ENCODE data around the gene GABBR2.

GABBR2 gene

GRCh38 chr9:98415782-98416181 lies 293.0 kb downstream of the GABBR2 start:
- H3K36me3 ChIP-seq (ENCODE audit: insufficient read depth, low read length) = no peaks in the 10 kb centered on the region
- H3K4me3 ChIP-seq (ENCODE audit: low read depth in 1 of 2, low read length in 2 of 2) = no peak overlapping the region
- H3K9ac ChIP-seq (ENCODE audit: low read length) = no peak overlapping the region
- no peaks in the 10 kb centered on the region for H3K4me1 ChIP-seq (ENCODE audit: insufficient read depth, low read length)
- no peaks in the 10 kb centered on the region for H3K9me3 ChIP-seq (ENCODE audit: low read length)
- H3K27ac ChIP-seq (ENCODE audit: low read depth, low read length) = no peak overlapping the region
- H3K27me3 ChIP-seq (ENCODE audit: control insufficient read depth in 1 of 2, insufficient read depth in 2 of 2, low read length in 2 of 2) = no peaks in the 10 kb centered on the region

DNA sequence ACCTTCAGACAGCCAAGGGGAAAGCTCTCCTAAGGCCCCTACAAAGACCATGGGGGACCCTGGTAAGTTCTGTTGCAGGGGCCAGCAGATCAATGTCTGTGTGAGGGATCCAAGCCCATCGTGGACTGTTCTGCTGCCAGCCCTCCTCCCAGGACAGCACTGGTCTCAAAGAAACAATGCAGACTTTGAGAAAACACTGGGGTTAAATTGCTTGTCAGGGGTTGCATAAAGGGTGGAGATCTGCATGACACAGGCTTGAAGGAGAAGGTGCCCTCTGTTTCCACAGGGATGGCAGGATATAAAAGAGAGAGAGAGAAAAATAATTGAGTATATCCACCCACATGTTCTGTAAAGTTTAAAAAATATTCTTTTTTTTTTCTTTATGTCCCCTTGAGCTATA lies 295.7 kb downstream of the GABBR2 start:
- Histone ChIP-seq H3K4me3 (ENCODE audit: low read depth in 1 of 2, low read length in 2 of 2) (no peak overlapping the region), H3K4me1 (ENCODE audit: insufficient read depth, low read length) (peaks cover 6% of the 10 kb centered on the region), H3K9ac (ENCODE audit: low read length) (no peak overlapping the region), H3K27me3 (ENCODE audit: control insufficient read depth in 1 of 2, insufficient read depth in 2 of 2, low read length in 2 of 2) (no peaks in the 10 kb centered on the region), H3K9me3 (ENCODE audit: low read length) (no peaks in the 10 kb centered on the region), H3K36me3 (ENCODE audit: insufficient read depth, low read length) (no peaks in the 10 kb centered on the region), H3K27ac (ENCODE audit: low read depth, low read length) (no peak overlapping the region)

DNA sequence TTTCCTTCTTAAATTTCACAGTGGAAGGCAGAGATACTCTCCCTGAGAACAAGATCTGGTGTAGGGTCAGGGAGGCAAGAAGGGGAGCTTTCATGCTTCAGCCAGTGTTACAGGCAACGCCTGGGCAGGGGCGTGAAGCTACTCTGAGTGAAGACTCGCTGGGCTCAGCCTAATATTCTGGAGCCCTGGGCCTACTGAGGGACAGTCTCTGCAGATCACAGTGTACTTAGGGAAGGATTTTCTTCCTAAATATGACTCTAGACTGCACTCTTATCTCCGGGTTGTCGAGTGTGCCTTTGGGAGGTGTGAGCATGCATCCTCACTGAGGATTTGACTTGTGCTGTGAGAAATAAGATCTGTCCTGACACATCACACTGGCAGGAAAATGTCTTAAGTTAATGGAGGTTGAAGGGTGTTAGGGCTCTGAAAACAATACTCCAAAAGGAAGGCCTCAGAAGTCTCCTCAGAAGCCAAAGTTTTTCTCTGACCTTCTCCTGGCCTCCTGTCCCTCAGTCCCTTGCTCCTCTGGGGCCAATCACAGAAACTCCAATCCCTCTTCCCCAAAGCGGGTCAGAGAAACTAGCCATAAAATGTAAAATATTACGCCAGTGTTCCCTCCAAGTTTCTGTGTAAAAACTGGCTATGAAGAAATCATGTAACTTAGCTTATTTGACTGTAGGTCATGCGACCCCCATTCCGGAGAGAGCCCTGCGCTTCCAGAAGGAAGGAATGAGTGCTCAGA lies 296.5 kb downstream of the GABBR2 start:
- no peaks in the 10 kb centered on the region for H3K27me3 ChIP-seq (ENCODE audit: control insufficient read depth in 1 of 2, insufficient read depth in 2 of 2, low read length in 2 of 2)
- H3K36me3 ChIP-seq (ENCODE audit: insufficient read depth, low read length) = no peaks in the 10 kb centered on the region
- no peak overlapping the region for H3K9ac ChIP-seq (ENCODE audit: low read length)
- no peaks in the 10 kb centered on the region for H3K9me3 ChIP-seq (ENCODE audit: low read length)
- H3K4me3 ChIP-seq (ENCODE audit: low read depth in 1 of 2, low read length in 2 of 2) = no peak overlapping the region
- H3K27ac ChIP-seq (ENCODE audit: low read depth, low read length) = no peak overlapping the region
- H3K4me1 ChIP-seq (ENCODE audit: insufficient read depth, low read length) = peaks cover 6% of the 10 kb centered on the region

- Histone ChIP-seq H3K27ac (ENCODE audit: low read depth, low read length) (no peak overlapping the region), H3K4me3 (ENCODE audit: low read depth in 1 of 2, low read length in 2 of 2) (no peak overlapping the region), H3K36me3 (ENCODE audit: insufficient read depth, low read length) (no peaks in the 10 kb centered on the region), H3K9ac (ENCODE audit: low read length) (no peak overlapping the region), H3K4me1 (ENCODE audit: insufficient read depth, low read length) (peaks cover 6% of the 10 kb centered on the region), H3K27me3 (ENCODE audit: control insufficient read depth in 1 of 2, insufficient read depth in 2 of 2, low read length in 2 of 2) (no peaks in the 10 kb centered on the region), H3K9me3 (ENCODE audit: low read length) (no peaks in the 10 kb centered on the region)
Observed at GRCh38 chr9:98410185-98410697, 298.5 kb downstream of the GABBR2 start.

DNA sequence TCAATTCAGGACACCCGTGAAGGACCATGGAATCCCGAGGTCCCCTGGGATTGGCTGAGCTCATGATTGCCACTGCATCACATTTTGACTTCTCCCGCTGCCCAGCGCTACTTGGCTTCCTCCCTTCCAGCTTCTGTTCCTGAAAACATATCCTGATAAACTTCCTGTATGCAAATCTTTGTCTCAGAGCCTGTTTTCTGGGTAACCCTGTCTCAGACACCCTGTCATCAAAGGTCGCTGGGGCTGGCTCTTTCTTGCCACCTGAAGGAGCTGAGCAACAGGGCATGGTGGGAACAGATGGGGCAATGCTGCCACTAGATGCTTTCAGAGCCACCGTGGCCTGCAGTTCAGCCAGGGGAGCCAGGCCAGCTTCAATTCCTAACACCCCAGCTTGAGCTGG lies 299.0 kb downstream of the GABBR2 start:
- Histone ChIP-seq H3K27ac (ENCODE audit: low read depth, low read length) (no peak overlapping the region), H3K4me1 (ENCODE audit: insufficient read depth, low read length) (peaks cover 6% of the 10 kb centered on the region), H3K4me3 (ENCODE audit: low read depth in 1 of 2, low read length in 2 of 2) (no peak overlapping the region), H3K9ac (ENCODE audit: low read length) (no peak overlapping the region), H3K36me3 (ENCODE audit: insufficient read depth, low read length) (no peaks in the 10 kb centered on the region), H3K27me3 (ENCODE audit: control insufficient read depth in 1 of 2, insufficient read depth in 2 of 2, low read length in 2 of 2) (no peaks in the 10 kb centered on the region), H3K9me3 (ENCODE audit: low read length) (no peaks in the 10 kb centered on the region)

- Histone ChIP-seq H3K4me1 (ENCODE audit: insufficient read depth, low read length) (peaks cover 6% of the 10 kb centered on the region), H3K27me3 (ENCODE audit: control insufficient read depth in 1 of 2, insufficient read depth in 2 of 2, low read length in 2 of 2) (no peaks in the 10 kb centered on the region), H3K4me3 (ENCODE audit: low read depth in 1 of 2, low read length in 2 of 2) (no peak overlapping the region), H3K9ac (ENCODE audit: low read length) (no peak overlapping the region), H3K9me3 (ENCODE audit: low read length) (no peaks in the 10 kb centered on the region), H3K27ac (ENCODE audit: low read depth, low read length) (no peak overlapping the region), H3K36me3 (ENCODE audit: insufficient read depth, low read length) (no peaks in the 10 kb centered on the region)
Observed at GRCh38 chr9:98406469-98406868, 302.3 kb downstream of the GABBR2 start.

- Histone ChIP-seq H3K4me3 (ENCODE audit: low read depth in 1 of 2, low read length in 2 of 2) (no peak overlapping the region), H3K27ac (ENCODE audit: low read depth, low read length) (no peak overlapping the region), H3K9ac (ENCODE audit: low read length) (no peak overlapping the region), H3K27me3 (ENCODE audit: control insufficient read depth in 1 of 2, insufficient read depth in 2 of 2, low read length in 2 of 2) (no peaks in the 10 kb centered on the region), H3K4me1 (ENCODE audit: insufficient read depth, low read length) (no peaks in the 10 kb centered on the region), H3K36me3 (ENCODE audit: insufficient read depth, low read length) (no peaks in the 10 kb centered on the region), H3K9me3 (ENCODE audit: low read length) (no peaks in the 10 kb centered on the region)
Observed at GRCh38 chr9:98404237-98404636, 304.5 kb downstream of the GABBR2 start.

DNA sequence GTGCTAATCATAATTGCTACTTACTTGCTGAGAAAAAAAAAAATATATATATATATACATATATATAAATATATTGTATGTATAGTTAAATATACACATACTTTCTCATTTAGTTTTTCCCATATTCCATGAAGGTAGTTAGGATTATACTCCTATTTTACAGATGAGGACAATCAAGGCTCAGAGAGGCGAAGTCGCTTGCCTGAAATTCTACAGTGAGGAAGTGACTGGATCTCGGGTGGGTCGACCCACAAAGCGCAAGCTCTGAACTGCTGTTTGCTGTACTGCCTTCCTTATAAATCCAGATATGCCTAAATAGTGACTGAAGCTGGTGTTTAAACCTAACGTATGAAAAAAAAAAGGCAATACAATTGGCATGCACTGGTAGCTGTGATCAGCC lies 305.0 kb downstream of the GABBR2 start:
- Histone ChIP-seq H3K4me1 (ENCODE audit: insufficient read depth, low read length) (no peaks in the 10 kb centered on the region), H3K36me3 (ENCODE audit: insufficient read depth, low read length) (no peaks in the 10 kb centered on the region), H3K9ac (ENCODE audit: low read length) (no peak overlapping the region), H3K27ac (ENCODE audit: low read depth, low read length) (no peak overlapping the region), H3K9me3 (ENCODE audit: low read length) (no peaks in the 10 kb centered on the region), H3K4me3 (ENCODE audit: low read depth in 1 of 2, low read length in 2 of 2) (no peak overlapping the region), H3K27me3 (ENCODE audit: control insufficient read depth in 1 of 2, insufficient read depth in 2 of 2, low read length in 2 of 2) (no peaks in the 10 kb centered on the region)

DNA sequence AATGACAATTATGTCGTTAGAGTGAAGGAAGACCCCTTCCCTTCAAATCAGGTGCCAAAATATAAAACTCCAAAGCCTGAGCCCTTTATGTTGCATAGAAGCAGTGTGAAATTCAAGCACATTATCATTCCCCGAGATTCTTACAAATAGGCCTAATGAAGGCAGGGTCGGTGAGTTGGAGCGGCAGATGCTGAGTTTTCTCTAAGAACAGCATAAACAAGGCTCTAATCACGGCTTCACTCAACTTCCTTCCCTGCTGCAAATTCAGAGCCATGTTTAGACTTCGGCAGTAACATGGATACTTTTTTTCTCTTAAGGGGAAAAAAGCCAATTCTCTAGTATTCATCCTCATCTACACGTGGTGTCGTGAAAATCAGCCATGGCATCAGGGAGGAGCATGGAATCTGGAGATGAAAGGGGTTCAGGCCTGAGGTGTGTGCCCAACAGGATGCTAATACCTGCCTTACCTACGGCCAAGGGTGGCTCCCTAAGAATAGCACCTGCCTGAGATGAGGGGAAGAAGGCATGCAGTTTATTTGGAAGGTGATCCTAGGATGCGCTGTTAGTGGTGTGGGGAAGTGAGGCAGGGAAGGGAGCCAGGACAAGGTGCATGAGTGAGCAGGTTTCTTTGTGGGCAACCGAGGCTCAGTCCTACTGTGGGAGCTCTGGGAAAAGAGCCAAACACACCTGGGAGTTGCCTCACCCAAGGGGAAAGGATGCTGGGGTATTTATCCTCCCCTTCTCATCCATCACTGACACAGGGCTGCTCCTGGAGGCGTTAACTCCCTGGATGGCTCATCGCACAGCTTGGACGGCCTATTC lies 306.5 kb downstream of the GABBR2 start:
- H3K9me3 ChIP-seq (ENCODE audit: low read length) = no peaks in the 10 kb centered on the region
- no peak overlapping the region for H3K27ac ChIP-seq (ENCODE audit: low read depth, low read length)
- H3K27me3 ChIP-seq (ENCODE audit: control insufficient read depth in 1 of 2, insufficient read depth in 2 of 2, low read length in 2 of 2) = peaks cover 0 to under 1% of the 10 kb centered on the region in 2 donors
- no peaks in the 10 kb centered on the region for H3K36me3 ChIP-seq (ENCODE audit: insufficient read depth, low read length)
- no peak overlapping the region for H3K9ac ChIP-seq (ENCODE audit: low read length)
- H3K4me3 ChIP-seq (ENCODE audit: low read depth in 1 of 2, low read length in 2 of 2) = no peak overlapping the region
- no peaks in the 10 kb centered on the region for H3K4me1 ChIP-seq (ENCODE audit: insufficient read depth, low read length)

GRCh38 chr9:98401140-98402018 lies 307.4 kb downstream of the GABBR2 start:
- Histone ChIP-seq H3K27ac (ENCODE audit: low read depth, low read length) (no peak overlapping the region), H3K9me3 (ENCODE audit: low read length) (no peaks in the 10 kb centered on the region), H3K4me1 (ENCODE audit: insufficient read depth, low read length) (no peaks in the 10 kb centered on the region)

More at GRCh38 chr9:98401140-98402018, 307.4 kb downstream of the GABBR2 start:
- Histone ChIP-seq H3K4me3 (ENCODE audit: low read depth in 1 of 2, low read length in 2 of 2) (no peak overlapping the region), H3K27me3 (ENCODE audit: control insufficient read depth in 1 of 2, insufficient read depth in 2 of 2, low read length in 2 of 2) (peaks cover 0 to 4% of the 10 kb centered on the region in 2 donors), H3K36me3 (ENCODE audit: insufficient read depth, low read length) (no peaks in the 10 kb centered on the region), H3K9ac (ENCODE audit: low read length) (no peak overlapping the region)
